Measurements from ENCODE around the gene PAWR.

The PAWR gene

DNA sequence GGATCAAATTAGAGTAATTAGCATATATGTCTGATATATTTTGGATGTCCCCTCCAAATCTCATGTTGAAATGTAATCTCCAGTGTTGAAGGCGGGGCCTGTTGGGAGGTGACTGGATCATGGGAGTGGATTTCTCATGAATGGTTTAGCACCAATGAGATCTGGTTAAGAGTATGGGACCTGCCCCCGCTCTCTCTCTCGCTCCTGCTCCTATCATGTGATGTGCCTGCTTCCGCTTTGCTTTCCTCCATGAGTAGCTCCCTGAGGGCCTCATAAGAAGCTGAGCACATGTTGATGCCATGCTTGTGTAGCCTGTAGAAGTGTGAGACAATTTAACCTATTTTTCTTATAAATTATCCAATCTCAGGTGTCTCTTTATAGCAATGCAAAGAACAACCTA lies 73.1 kb downstream of the PAWR start:
- no peak for DNase-seq (ENCODE audit: low read depth)
- no peak overlapping the region for H3K4me3 ChIP-seq (ENCODE audit: low read length)
- TF ChIP-seq, protein P1, sequence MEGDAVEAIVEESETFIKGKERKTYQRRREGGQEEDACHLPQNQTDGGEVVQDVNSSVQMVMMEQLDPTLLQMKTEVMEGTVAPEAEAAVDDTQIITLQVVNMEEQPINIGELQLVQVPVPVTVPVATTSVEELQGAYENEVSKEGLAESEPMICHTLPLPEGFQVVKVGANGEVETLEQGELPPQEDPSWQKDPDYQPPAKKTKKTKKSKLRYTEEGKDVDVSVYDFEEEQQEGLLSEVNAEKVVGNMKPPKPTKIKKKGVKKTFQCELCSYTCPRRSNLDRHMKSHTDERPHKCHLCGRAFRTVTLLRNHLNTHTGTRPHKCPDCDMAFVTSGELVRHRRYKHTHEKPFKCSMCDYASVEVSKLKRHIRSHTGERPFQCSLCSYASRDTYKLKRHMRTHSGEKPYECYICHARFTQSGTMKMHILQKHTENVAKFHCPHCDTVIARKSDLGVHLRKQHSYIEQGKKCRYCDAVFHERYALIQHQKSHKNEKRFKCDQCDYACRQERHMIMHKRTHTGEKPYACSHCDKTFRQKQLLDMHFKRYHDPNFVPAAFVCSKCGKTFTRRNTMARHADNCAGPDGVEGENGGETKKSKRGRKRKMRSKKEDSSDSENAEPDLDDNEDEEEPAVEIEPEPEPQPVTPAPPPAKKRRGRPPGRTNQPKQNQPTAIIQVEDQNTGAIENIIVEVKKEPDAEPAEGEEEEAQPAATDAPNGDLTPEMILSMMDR (conservative IDR thresholded peaks at IDR 0.05; ENCODE audit: low read depth, low read length): no peak

- TF ChIP-seq, protein P1 (conservative IDR thresholded peaks at IDR 0.05; ENCODE audit: low read depth, low read length): no peak
- H3K4me3 ChIP-seq (ENCODE audit: low read length): no peak overlapping the region
- DNase-seq (ENCODE audit: low read depth): no peak
Observed at GRCh38 chr12:79615596-79616560, 74.9 kb downstream of the PAWR start.

DNA sequence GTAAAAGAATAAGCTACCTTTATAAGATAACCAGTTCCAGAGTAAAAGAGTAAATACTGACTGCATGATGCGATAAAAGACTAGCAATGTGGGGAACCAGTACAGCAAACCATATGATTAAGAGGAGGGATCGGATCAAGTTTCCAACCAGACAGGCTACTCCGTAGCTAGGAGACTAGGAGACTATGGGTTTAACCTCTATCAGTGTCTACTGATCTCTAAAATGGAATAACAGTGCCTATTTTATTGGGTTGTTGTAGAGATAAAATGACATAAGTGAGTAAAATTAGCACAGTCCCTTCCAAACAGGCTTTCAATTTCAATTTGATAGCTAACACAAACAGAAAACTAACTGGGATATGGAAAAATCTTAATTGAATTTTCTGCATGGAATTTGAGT lies 76.0 kb downstream of the PAWR start:
- no peak overlapping the region for H3K4me3 ChIP-seq (ENCODE audit: low read length)
- TF ChIP-seq, protein P1 (conservative IDR thresholded peaks at IDR 0.05; ENCODE audit: low read depth, low read length): no peak
- no peak for DNase-seq (ENCODE audit: low read depth)

GRCh38 chr12:79601908-79602307 lies 88.9 kb downstream of the PAWR start:
- no peak for DNase-seq (ENCODE audit: low read depth)
- TF ChIP-seq, protein P1 (conservative IDR thresholded peaks at IDR 0.05; ENCODE audit: low read depth, low read length): no peak
- H3K4me3 ChIP-seq (ENCODE audit: low read length): no peak overlapping the region

DNA sequence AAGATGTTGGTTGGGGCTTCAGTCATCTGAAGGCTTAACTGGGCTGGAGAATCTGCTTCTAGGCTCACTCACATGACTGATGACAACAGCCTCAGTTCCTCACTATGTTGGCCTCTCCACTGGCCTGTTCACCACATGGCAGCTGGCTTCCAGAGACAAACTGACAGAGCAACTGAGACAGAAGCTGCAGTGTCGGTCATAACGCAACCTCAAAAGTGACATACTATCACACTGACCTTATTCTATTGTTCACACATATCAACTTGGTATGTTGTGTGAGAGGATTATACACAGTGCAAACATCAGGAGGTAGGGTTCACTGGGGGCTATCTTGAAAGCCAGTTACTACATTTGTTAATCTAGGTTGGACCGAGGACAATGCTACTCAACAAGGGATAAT lies 92.9 kb downstream of the PAWR start:
- DNase-seq (ENCODE audit: low read depth): peak; percentile 13
- TF ChIP-seq, protein P1 (conservative IDR thresholded peaks at IDR 0.05; ENCODE audit: low read depth, low read length): no peak
- H3K4me3 ChIP-seq (ENCODE audit: low read length): no peak overlapping the region

- TF ChIP-seq, protein P1 (conservative IDR thresholded peaks at IDR 0.05; ENCODE audit: low read depth, low read length): no peak
Observed at GRCh38 chr12:79596719-79597350, 93.9 kb downstream of the PAWR start.

More at GRCh38 chr12:79596719-79597350, 93.9 kb downstream of the PAWR start:
- no peak for DNase-seq (ENCODE audit: low read depth)
- H3K4me3 ChIP-seq (ENCODE audit: low read length): no peak overlapping the region
